ENCODE data around the gene POU3F1. TPM values are rescaled to one million over a fixed set of nuclear protein-coding genes. Genes with fewer than 3 reads are reported as not detected.

The POU3F1 gene
- total and polyA plus RNA-seq, 8 donors: 0.07 to 0.57 (median 0.08) TPM; not detected in 4

- Histone ChIP-seq H3K4me1 (peaks cover 4 to 12% (median 7%) of the 10 kb centered on the region in 3 donors), H3K36me3 (no peaks in the 10 kb centered on the region), H3K9me3 (no peaks in the 10 kb centered on the region), H3K4me3 (no peak overlapping the region), H3K27me3 (peaks cover 0 to 35% (median 12%) of the 10 kb centered on the region in 4 donors), H3K27ac (no peak overlapping the region)
- ATAC-seq (no peak), FAIRE-seq (no peak), DNase-seq (no peak)
- no peak for TF ChIP-seq CTCF (IDR thresholded peaks at IDR 0.05)
- intact Hi-C loops (cut with DNase I): no loop called here
- WGBS, 2 donors: 81 to 84% methylated on average over 21 of the region's 21 CpGs
Observed at GRCh38 chr1:38041936-38042834, 4.4 kb downstream of the POU3F1 start.

GRCh38 chr1:38039331-38040088 is 7.1 kb downstream of the POU3F1 start:
- FAIRE-seq (no peak), ATAC-seq (no peak), DNase-seq (no peak)
- 74 to 79% methylated on average over 17 of the region's 17 CpGs for WGBS, 2 donors
- peaks cover 0 to 30% (median 9%) of the 10 kb centered on the region in 4 donors for H3K27me3 ChIP-seq
- H3K4me1 ChIP-seq: peaks cover 2 to 6% (median 4%) of the 10 kb centered on the region in 3 donors
- intact Hi-C loops (cut with DNase I): loop anchor here in 1 of 3 donors (10.0 kb wide), 1 partner anchor 785 kb away; no protein-coding TSS in a partner anchor
- no peak overlapping the region for H3K27ac ChIP-seq
- no peak overlapping the region for H3K4me3 ChIP-seq
- TF ChIP-seq CTCF (IDR thresholded peaks at IDR 0.05): no peak
- H3K36me3 ChIP-seq: no peaks in the 10 kb centered on the region
- H3K9me3 ChIP-seq: no peaks in the 10 kb centered on the region

GRCh38 chr1:38038861-38039260 is 7.7 kb downstream of the POU3F1 start:
- H3K4me3 ChIP-seq: no peak overlapping the region
- no peak for TF ChIP-seq CTCF (IDR thresholded peaks at IDR 0.05)
- H3K4me1 ChIP-seq: no peaks in the 10 kb centered on the region
- no peaks in the 10 kb centered on the region for H3K36me3 ChIP-seq
- no peak for FAIRE-seq
- H3K27ac ChIP-seq: no peak overlapping the region
- intact Hi-C loops (cut with DNase I): loop anchor here in 1 of 3 donors (10.0 kb wide), 1 partner anchor 786 kb away; no protein-coding TSS in a partner anchor
- H3K9me3 ChIP-seq: no peaks in the 10 kb centered on the region
- 53 to 55% methylated on average over 10 of the region's 10 CpGs for WGBS, 2 donors
- ATAC-seq: no peak
- H3K27me3 ChIP-seq: peaks cover 0 to 23% (median 4%) of the 10 kb centered on the region in 4 donors
- no peak for DNase-seq

- DNase-seq (no peak), ATAC-seq (peak in 3 of 4 donors; percentile 46 to 56 (median 50)), FAIRE-seq (no peak)
- H3K4me1 ChIP-seq: no peaks in the 10 kb centered on the region
- intact Hi-C loops (cut with DNase I): loop anchor here in 1 of 3 donors (10.0 kb wide), 1 partner anchor 787 kb away; no protein-coding TSS in a partner anchor
- no peak for TF ChIP-seq CTCF (IDR thresholded peaks at IDR 0.05)
- H3K27ac ChIP-seq: no peak overlapping the region
- no peaks in the 10 kb centered on the region for H3K36me3 ChIP-seq
- no peaks in the 10 kb centered on the region for H3K9me3 ChIP-seq
- WGBS, 2 donors: 53 to 60% methylated on average over 5 of the region's 5 CpGs
- no peak overlapping the region for H3K4me3 ChIP-seq
- peaks cover 0 to 8% (median 3%) of the 10 kb centered on the region in 4 donors for H3K27me3 ChIP-seq
Observed at GRCh38 chr1:38037221-38037939, 9.2 kb downstream of the POU3F1 start.
